T follicular helper cell (primary cell): ENCODE measurements around the gene DNAAF9.

ENCODE experiments used
- DNase-seq: peaks from one replicate; pipeline ENCODE4 v3.0.0-alpha.2; 2020; ENCODE audit warnings: low read depth

Gene DNAAF9

GRCh38 chr20:3412600-3413392 lies 5.3 kb upstream of the DNAAF9 start:
- DNase-seq: no peak

GRCh38 chr20:3410464-3410863 lies 3.0 kb upstream of the DNAAF9 start:
- no peak for DNase-seq

- no peak for DNase-seq
Measured at GRCh38 chr20:3409417-3409816, 1.9 kb upstream of the DNAAF9 start.

GRCh38 chr20:3407771-3408637 lies 535 bp upstream of the DNAAF9 start:
- peak; percentile 58 for DNase-seq

GRCh38 chr20:3406481-3407039 lies 909 bp downstream of the DNAAF9 start:
- no peak for DNase-seq

GRCh38 chr20:3405696-3406358 lies 1.6 kb downstream of the DNAAF9 start:
- DNase-seq: no peak

- DNase-seq: no peak
Measured at GRCh38 chr20:3405139-3405538, 2.3 kb downstream of the DNAAF9 start.

GRCh38 chr20:3404402-3404801 lies 3.1 kb downstream of the DNAAF9 start:
- DNase-seq: no peak

- DNase-seq: no peak
Measured at GRCh38 chr20:3403741-3404140, 3.7 kb downstream of the DNAAF9 start.

GRCh38 chr20:3402453-3402852 lies 5.0 kb downstream of the DNAAF9 start:
- DNase-seq: no peak

GRCh38 chr20:3400260-3401155 lies 7.0 kb downstream of the DNAAF9 start:
- no peak for DNase-seq

- no peak for DNase-seq
Measured at GRCh38 chr20:3398681-3399252, 8.7 kb downstream of the DNAAF9 start.

- no peak for DNase-seq
Measured at GRCh38 chr20:3396492-3396891, 11.0 kb downstream of the DNAAF9 start.

- no peak for DNase-seq
Measured at GRCh38 chr20:3392756-3393155, 14.7 kb downstream of the DNAAF9 start.

- no peak for DNase-seq
Measured at GRCh38 chr20:3390759-3391425, 16.6 kb downstream of the DNAAF9 start.

GRCh38 chr20:3383878-3384495 lies 23.5 kb downstream of the DNAAF9 start:
- no peak for DNase-seq

- no peak for DNase-seq
Measured at GRCh38 chr20:3382836-3383235, 24.6 kb downstream of the DNAAF9 start.

GRCh38 chr20:3380228-3381070 lies 27.0 kb downstream of the DNAAF9 start:
- no peak for DNase-seq

- no peak for DNase-seq
Measured at GRCh38 chr20:3378138-3378537, 29.3 kb downstream of the DNAAF9 start.
